ENCODE measurements around the gene FOXP1.

The FOXP1 gene

DNA sequence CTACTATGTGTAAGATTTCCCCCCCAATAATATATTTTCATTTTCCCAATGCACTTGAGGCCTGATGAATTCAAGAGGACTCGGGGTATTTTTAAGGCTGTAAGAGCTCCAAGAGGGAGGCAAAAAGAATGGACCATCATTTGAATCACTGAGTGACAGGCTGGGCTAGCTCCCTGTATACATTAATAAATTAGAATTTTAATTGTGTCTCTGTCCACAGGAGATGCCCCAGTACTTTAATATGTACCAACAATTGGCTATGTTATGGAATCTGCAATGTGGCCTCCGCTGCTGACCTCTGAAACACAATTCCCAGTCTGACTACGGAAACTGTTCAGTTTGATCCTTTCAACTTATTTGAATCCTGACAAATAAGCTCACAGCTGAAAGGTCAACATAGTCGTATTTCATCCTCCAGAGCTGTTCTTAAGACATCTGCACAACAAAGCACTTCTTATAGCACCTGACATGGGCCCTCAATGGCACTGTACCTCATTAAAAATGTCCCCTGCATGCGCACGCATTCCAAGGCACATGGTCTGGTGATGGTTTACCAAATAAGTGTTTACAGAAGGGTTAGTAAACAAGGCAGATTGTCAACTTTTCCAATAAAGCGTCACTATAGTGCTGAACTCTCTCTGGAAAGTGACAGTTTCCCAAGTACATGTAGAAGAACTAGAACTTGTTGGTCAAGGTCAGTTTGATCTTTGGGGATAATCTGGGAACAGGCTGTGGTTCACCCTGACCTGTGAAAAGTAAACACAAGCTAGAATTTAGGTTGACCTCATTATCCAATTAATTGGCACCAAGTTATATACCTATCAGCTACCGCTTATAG, 472.9 kb downstream of the FOXP1 start:
- DNase-seq = no peak

DNA sequence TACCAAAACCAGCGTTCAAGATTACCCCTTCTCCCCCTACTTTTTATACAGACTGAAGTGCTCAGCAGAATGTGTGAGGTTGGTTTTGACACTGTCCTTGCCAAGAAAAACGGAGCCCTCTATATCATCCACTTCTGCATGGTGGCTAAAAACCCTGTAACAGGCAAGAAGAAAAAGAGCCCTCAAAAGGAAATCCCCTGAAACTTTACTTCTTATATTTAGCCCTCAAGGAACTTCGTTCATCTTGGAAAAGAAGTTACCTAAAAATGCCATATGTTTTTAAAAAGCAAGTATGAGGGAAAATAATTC, 473.6 kb downstream of the FOXP1 start:
- DNase-seq = no peak

DNA sequence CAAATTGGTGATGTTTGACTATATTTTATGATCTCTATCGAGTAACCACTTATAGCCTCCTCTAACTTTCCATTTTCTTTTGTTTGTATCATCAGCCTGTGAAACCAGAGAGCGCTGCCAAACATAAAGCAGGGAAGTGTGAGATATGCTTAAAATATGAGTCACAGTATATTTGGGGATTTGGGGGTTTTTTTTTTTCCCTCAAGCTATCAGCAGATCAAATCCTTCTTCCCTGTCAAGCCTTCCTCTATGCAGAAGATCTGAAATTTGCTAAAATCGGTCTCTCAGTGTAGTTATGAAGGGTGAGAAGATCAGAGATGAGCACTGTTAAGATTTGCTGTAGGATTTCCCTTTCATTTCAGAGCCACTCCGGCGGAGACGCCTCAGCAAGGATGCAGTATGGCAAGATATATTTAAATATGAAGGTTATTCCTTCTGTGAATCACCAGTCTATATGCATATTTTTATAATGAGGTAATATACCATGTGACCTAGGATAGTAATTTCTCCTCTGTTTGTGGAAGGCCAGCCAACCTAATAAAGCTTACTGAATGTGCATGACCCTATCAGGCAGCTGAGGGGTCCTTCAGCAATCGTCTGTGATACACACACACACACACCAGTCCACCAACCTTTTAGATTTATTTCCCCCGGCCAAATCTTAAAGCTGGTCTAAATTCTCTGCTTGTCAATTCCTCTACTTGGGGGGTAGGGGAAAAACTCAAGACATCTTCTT, 474.1 kb downstream of the FOXP1 start:
- no peak for DNase-seq

DNA sequence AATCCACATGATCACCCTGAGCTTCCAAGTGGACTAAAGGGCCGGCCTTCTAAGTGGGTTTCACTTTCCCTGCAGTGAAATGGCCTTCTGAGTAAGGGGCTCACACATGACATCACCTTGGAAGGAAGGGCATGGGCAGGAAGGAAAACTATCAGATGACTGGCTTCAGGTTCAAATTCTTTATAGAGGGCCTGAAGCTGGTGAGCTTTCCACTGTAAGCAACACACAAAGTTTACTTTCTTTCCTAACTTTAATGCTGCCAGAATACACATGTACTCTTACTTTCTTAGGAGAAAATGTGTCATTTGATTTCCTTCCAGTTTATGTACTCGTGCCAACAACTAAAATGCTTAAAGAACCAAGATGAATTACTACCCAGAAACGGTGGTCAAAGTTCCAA, 475.6 kb downstream of the FOXP1 start:
- no peak for DNase-seq

DNA sequence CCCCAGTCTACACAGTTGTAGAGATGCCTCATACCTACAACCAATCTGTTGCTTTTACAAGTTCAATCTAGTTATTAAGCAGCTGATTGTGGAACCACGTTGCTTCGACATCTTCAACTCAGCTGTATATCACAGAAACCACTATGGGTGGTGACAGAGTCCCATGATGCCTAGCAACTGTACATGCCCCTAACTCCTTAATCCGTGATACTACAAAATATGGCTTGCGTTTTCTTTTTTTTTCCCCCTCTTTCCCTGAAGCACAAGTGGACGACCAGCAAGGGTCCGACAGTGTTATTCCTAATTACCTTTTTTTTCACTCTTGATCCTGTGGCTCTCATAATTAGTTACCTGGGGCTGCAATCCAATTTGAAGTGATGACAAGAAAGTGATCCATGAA, 478.6 kb downstream of the FOXP1 start:
- no peak for DNase-seq

DNA sequence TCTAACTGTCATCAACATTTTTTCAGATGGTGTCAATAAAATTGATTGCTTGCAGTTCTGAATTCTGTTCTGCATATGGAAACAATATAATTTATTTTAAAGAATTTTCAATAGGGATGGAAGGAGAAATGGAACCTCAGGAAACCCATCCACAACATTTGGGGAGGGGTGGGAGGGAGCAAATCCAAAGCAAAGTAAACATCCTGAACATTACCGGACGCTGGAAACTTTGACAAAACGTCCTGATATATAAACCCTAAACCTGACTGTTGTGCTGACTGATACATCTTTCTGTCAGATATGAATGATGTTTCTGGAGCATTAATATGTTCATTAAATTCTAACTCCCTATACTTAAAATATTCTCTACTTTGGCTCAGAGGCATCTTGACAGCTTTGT, 479.0 kb downstream of the FOXP1 start:
- DNase-seq = no peak

DNA sequence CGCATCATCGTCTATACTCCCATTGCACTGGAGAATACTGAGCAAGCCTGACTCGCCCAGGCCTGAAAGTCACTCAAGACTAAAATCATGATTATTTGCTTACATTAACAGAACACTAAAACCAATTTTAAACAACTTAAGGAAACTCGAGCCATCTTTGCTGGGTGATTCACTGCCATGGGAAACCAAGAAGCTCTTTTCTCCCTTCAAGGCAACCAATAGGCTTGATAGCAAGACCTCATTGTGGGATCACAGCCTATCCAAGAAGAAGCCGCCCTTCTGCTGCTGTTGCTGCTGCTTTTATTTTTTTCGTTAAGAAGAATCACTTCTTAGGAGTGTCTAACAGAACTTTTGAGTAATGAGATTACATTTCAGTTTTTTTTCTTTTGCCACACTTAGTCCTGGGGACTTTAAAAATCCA, 479.4 kb downstream of the FOXP1 start:
- no peak for DNase-seq

DNA sequence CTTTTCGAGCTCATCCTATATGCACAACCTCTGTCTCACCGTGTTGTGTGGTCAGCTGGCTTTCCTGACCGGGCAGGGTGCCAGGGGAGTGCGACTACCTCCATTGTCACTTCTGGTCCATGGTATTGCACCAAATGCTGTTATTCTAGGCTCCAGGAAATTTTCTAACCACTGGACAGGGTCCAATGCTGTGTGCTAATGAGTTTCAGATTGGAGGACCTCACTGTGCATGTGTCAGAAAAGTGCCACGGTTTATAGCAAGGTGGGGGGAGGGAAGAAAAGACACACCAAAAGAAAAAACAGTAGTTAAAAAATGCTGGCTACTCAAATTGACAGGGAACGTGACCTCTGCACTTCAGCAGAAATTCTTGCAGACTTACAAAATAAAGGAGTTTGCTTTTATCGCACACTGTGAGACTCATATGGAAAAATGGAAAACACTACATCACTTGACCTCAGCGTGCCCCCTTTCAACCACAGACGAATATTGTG, 480.1 kb downstream of the FOXP1 start:
- DNase-seq = no peak

DNA sequence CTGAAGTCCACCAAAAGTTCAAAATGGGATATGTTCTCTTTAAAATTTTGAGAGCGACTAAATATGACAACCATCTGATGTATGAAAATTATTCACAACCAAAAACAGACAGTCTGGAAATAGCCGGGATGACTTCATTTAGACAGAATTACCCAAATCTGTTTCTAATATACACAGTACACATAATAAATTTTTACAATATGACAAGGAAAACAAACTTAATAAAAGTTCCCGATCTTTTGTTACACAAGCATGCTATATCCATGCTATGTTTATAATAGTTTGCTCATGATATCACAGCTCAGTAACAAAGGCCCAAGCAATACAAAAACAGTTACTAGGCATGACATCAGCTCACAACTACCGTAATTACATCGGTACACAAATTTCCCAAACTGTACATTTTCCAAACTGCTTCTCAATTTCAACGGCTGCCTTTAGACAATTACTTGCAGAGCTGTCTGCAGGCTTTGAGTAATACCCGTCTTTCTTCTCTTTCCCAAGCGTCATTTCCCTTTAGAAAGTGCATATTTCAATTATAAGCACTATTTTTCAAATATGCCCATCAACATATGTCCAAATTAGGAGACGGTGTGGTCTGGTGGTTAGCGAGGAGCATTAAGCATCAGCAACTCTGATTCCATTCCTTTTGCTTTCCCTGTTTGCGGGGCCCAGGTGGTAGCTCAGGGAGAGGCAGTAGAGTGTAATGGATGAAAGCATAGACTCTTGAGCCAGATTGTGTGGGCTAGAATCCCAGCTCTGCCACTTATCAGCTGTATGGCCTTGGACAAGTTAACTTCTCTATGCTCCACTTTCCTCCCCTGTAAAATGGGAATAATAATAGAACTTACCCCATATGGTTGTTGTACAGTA, 481.2 kb downstream of the FOXP1 start:
- DNase-seq = no peak

DNA sequence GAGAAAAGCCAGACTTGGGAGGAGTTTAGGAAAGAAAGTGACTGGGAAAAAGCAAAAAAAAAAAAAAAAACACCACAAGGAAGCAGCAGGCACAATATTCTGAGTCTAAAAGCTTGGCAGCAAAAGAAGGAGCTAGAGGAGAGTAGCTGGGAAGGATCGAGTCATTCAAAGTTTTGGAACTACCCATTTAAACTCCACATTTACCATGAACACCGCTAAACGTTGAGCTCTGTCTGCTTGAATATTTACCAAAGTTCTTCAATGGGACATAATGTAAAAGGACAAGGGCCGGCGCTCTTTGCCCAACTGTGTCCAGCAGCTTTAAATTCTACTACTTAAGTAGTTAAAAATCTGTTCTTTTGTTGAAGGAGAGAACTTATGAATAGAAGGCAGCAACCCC, 481.9 kb downstream of the FOXP1 start:
- no peak for DNase-seq

DNA sequence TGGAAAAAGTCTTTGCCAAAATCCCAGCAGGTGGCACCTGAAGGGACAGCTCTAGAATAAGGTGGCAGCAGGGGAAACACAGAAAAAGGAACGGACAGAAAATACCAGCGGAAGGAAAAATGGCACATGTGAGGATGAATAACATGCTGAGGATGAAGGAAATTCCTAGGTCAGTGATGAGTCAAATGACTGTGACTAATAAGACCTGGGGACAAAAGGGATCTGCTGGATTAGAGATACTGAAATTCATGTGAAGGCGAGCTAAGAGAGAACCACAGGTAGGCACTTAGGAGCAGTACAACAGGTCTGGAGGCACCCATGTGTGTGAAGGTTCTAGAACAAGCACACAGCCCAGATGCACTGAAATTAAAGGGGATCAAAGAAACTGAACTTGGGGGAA, 482.5 kb downstream of the FOXP1 start:
- no peak for DNase-seq

DNA sequence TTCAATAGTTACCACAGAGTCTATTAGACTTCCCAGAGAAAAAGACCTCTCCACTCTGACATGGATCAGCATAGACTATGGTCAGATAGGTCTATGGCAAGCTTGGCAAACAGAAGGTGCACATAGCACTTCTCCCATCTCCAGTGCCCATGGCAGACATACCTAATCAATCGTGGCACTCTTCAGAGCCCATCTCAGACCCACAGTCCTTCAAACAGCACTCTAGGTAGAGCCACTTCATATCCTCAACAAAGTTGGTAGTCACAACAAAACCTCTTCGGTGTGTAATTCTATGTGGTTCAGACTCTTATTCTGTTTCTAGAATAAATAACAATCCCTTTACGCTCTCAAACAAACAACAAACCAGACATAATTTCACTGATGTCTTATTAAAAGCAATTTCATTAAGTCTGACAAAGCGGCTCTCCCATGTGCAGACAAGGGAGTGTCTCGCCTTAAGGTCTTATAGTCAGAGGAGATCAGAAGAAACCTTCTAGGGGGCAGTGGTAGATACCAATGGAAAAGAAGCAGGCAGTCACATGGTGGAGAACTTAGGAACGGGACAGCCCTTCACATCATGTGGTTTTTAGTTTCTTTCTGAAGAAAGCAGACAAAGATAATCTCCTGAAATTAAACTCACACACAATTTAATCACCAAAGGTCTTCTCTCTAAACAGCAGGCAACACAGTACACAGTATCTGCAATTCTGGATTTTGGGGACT, 483.4 kb downstream of the FOXP1 start:
- DNase-seq = no peak

DNA sequence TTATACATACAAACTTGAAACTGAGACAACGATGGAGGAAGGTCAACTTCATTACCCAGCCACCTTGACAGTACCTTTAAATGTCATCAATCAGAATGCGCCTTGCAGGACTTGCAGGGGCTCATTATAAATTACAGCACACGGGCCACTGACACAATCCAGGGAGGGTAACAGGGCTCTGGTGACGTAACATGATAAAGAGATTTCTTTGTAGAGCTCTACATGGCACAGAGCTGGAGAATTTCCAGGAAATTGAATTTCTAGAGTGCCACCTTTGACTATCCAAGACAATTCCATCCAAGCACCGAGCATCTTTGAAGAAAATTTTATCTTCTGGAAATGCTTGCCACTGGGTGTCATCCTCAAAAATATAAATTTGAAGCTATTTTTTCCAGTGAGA, 486.0 kb downstream of the FOXP1 start:
- no peak for DNase-seq

DNA sequence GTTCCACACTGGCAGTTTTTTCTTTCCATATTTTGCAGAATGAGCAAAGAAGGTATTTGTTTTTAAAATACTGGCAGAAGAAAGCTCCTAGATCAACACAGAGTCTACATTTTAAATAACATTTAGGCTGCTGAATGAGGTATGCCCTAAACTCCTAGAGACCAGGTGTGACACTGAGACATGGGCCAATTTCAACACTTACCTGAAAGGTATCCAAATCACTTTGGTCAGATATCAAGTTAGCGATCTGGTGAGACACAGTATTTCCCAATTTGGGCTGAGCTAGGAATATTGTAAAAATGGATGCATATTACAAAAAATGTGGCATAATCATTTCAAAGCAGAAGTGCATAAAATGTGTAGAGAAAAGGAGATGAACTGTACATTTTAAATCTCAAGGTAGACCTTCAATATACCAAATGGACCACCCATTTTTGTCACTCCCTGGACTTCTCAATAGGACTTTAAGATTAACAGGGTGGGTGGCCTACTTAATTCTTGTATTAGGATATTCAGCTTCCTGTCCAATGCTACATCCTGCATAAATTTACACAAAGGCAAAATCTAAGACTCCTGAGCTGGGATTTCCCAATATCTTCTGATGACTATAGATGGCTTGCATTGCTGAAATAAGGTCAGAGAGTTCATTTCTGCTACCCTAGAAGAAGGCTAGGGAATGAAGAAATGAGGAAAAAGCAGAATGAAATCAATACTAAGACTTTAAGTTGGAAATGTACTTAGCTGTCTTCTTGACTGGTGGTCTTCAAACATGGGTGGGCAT, 487.8 kb downstream of the FOXP1 start:
- no peak for DNase-seq

DNA sequence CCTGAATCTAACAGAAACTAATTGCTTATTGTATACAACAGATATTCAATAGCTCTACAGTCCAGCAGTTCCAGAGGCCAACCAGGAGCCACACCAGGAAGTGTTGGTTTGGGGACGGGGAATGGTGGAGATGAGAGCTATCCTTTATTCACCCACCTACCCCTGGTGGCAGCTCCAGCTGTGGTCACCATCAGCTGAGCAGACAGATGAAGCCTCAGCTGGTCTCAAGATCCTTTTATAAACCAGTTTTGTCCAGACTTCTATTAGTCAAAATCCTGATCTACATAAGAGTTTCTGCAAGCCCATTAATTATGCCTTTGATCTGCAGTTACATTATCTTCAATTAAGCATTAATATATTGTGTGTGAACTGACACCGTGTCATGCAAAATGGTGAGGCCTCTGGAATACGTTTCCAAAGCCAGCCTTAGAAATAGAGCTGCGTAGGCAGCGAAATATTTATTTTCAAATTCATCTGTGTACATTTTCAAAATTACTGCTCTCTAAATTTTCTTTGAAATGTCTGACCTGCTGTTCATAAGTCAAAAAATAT, 488.8 kb downstream of the FOXP1 start:
- DNase-seq = no peak

DNA sequence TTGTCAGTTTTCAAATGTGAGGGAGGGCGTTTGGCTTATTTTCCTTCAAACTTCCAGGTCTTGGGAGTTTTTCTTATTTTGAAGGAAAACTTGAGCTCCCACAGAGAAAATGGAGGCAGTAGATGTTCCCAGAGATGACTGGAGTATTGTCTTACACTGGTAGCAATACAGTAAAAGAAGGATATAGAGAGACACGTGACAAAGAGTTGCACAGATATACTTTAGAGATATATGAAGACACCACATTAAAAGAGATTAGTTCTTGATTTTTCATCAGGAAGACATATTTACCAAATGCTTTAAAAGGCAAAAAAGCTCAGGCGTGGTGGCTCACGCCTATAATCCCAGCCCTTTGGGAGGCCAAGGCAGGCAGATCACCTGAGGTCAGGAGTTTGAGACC, 490.9 kb downstream of the FOXP1 start:
- DNase-seq = no peak

DNA sequence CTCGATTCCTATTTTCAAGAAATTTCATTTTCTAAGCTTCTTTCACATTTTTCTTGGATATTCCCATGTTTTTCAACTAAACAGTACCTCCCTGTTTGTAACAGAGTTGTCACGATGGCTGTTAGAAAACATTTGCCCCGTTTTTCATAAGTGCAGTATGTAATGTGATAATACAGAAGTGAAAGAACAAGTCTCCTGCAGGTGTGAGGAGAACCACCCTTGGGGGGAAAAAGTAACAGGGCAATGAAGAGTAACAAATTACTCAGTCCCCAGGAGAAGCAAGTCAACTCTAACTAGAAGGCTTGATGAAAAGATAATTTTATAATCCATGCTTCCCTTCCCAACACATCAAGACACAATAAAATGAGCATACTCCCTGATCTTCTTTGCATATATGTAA, 493.3 kb downstream of the FOXP1 start:
- DNase-seq = no peak

DNA sequence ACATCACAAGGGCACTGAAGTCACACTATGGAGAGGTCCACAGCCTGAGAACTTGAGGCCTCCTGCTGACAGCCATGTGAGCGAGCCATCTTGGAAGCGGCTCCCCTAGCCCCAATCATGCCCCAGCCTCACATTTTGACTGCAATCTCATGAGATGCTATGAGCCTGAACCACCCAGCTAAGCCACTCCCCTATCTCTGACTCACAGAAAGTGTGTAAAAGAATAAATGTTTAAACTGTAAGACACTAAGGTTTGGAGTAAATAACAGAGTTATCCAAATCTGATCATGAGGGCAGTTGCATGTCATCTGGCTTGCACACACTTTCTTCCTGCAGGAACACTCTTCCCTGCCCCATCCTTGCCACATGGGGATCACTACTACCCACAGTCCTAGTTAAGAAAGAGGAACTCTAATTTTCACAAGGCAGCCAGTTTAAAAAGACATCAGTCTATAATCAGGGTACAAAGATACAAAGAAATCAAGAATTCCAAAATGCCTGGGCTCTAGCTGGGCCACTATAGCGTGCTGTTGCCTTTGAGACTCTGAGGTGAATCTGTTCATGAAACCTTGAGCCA, 494.2 kb downstream of the FOXP1 start:
- no peak for DNase-seq

DNA sequence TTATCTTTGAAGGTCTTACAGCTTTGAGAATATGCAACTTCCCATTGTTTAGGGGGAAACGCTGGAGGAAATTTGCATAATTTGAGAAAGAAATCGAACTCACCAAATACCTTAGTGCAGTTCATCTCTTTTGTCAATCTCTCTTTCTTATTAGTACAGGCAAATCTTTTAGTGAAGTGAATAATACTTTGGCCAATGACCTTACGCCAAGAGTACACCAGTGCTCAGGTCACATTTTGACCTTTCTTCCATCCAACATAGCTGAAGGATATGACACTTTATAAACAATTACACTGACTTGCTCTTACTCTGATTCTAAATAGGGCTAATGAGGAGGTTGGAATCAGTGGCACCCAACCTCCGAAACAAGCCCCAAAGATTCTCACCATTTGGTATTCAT, 494.8 kb downstream of the FOXP1 start:
- no peak for DNase-seq

DNA sequence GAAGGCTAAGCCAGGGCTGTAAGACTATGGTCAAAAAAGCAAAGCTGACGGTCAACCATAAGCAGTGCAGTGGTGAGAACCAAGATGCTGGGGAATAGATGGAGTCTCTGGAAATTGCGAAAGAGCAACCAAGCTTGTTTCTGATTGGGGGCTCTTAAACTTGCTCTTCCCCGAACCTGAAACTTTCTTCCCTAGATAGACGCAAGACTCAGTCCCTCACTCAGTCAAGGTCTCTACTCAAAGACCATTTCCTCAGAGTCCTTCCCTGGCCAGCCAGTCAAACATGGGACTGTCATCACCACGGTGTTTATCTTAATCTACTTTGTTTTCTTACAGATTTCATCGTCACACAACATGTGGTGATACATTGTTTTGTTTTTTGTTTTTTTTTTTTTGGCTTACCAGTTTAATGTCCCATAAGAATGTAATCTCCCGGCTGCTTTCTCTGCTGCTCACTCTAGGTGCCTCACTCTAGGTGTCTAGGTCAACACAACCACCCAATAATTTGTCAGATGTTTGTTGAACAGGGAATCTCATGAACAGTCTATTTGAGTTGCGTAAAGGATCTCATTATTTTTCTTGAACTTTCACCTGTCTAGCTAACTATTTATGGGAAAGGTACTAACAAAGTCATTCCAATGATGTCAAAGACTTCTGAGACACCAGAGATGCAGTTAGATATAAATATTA, 495.4 kb downstream of the FOXP1 start:
- no peak for DNase-seq

Measured in effector CD8-positive, alpha-beta T cell (primary cell).